Measurements from ENCODE around the gene ARHGAP10. TPM values are rescaled to one million over a fixed set of nuclear protein-coding genes. Genes with fewer than 3 reads are reported as not detected.
"Not testable (repeated sequence)": the region's sequence is repeated elsewhere in the genome, so short reads cannot be mapped to it uniquely, and the experiment has no call there.

ARHGAP10 gene
- total RNA-seq, 1 donor from 2014 or later: 15.5 TPM

DNA sequence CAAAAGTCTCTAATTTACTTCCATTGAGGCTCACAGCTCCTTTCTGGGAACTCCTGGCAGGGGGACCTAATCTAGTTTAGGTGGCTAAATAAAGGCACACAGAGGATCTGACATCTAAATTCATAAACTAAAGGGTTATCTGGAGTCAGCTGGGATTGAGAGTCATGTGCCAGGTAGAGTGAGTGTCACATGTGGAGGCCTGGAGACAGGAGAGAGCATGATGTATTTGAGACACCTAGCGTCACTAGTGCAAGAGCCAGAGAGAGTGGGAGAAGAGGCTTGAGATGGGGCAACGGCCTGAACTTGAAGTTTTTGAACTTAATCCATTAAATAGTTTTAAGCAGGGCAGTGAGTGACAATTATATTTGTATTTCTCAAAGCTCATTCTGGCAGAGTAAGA lies 152.6 kb downstream of the ARHGAP10 start:
- TF ChIP-seq, protein P1, sequence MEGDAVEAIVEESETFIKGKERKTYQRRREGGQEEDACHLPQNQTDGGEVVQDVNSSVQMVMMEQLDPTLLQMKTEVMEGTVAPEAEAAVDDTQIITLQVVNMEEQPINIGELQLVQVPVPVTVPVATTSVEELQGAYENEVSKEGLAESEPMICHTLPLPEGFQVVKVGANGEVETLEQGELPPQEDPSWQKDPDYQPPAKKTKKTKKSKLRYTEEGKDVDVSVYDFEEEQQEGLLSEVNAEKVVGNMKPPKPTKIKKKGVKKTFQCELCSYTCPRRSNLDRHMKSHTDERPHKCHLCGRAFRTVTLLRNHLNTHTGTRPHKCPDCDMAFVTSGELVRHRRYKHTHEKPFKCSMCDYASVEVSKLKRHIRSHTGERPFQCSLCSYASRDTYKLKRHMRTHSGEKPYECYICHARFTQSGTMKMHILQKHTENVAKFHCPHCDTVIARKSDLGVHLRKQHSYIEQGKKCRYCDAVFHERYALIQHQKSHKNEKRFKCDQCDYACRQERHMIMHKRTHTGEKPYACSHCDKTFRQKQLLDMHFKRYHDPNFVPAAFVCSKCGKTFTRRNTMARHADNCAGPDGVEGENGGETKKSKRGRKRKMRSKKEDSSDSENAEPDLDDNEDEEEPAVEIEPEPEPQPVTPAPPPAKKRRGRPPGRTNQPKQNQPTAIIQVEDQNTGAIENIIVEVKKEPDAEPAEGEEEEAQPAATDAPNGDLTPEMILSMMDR (IDR thresholded peaks at IDR 0.05; ENCODE audit: insufficient read depth, low read length, poor library complexity, severe bottlenecking): no peak

DNA sequence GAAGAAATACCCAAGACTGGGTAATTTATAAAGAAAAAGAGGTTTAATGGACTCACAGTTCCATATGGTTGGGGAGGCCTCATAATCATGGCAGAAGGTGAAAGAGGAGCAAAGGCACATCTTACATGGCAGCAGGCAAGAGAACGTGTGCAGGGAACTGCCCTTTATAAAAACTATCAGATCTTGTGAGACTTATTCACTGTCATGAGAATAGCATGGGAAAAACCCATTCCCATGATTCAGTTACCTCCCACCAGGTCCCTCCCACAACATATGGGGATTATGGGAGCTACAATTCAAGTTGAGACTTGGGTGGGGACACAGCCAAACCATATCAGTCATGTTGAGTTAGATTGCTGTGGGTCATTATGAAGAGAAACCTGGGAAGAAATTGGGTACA lies 153.3 kb downstream of the ARHGAP10 start:
- not testable (repeated sequence) for DNase-seq (ENCODE audit: low read depth)

More for the DNA sequence above, 152.6 kb downstream of the ARHGAP10 start:
- H3K4me3 ChIP-seq (ENCODE audit: low read depth, low read length): no peak overlapping the region
- no peaks in the 10 kb centered on the region for H3K27me3 ChIP-seq (ENCODE audit: control insufficient read depth, insufficient read depth, low read length)
- no peak for DNase-seq (ENCODE audit: low read depth)
- H3K36me3 ChIP-seq (ENCODE audit: control insufficient read depth, insufficient read depth, low read length): no peaks in the 10 kb centered on the region

DNA sequence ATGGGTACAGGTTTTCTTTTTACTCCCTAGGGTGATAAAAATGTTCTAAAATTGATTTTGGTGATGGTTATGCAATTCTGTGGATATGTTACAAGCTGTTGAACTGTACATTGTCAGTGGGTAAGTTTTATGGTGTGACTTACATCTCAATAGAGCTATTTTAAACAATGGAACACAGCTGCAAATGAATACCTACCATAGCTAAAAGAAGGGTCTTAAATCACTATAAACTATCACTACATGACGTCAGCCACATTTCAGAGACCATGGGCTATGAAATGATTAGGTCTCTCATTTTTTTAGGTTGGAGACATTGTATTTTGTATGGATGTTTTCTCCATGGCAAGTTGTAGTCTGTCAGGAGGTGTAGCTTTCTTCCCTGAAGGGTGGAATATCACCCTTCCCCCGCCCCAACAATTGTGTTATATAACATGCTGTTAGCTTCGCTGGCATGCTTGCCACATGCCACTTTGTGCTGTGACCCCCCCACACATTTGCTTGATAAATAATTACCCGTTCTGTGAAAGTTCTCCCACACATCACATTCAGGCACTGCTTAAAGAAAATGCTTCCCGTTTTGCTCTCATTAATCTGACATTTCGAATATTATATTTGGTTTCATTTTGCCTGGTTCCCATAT lies 159.7 kb downstream of the ARHGAP10 start:
- no peak overlapping the region for H3K4me3 ChIP-seq (ENCODE audit: low read depth, low read length)
- TF ChIP-seq, protein P1 (IDR thresholded peaks at IDR 0.05; ENCODE audit: insufficient read depth, low read length, poor library complexity, severe bottlenecking): no peak
- H3K27me3 ChIP-seq (ENCODE audit: control insufficient read depth, insufficient read depth, low read length): no peaks in the 10 kb centered on the region
- no peak for DNase-seq (ENCODE audit: low read depth)
- no peaks in the 10 kb centered on the region for H3K36me3 ChIP-seq (ENCODE audit: control insufficient read depth, insufficient read depth, low read length)

More for the DNA sequence above, 153.3 kb downstream of the ARHGAP10 start:
- H3K36me3 ChIP-seq (ENCODE audit: control insufficient read depth, insufficient read depth, low read length); H3K4me3 ChIP-seq (ENCODE audit: low read depth, low read length); H3K27me3 ChIP-seq (ENCODE audit: control insufficient read depth, insufficient read depth, low read length): not testable (repeated sequence)

DNA sequence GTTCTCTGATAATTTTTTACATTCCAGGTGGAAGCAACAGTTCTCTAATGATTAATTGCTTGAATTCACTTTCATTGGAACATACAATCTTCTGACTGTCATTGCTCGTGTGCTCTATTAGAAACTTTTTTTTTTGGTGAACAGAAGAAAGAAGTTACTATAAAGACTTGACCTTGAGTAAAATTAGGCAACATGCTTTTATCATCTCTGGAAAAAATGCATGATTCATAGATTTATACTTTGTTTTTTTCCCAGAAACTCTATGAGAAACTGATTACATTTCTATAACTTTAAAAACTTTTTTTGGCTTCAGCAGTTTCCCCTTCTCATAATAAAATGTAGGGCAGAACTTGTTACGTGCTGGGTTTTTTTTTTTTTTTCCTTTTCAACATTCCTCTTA lies 167.6 kb downstream of the ARHGAP10 start:
- no peak overlapping the region for H3K4me3 ChIP-seq (ENCODE audit: low read depth, low read length)
- TF ChIP-seq, protein P1 (IDR thresholded peaks at IDR 0.05; ENCODE audit: insufficient read depth, low read length, poor library complexity, severe bottlenecking): no peak
- DNase-seq (ENCODE audit: low read depth): no peak
- H3K27me3 ChIP-seq (ENCODE audit: control insufficient read depth, insufficient read depth, low read length): no peaks in the 10 kb centered on the region
- H3K36me3 ChIP-seq (ENCODE audit: control insufficient read depth, insufficient read depth, low read length): no peaks in the 10 kb centered on the region

DNA sequence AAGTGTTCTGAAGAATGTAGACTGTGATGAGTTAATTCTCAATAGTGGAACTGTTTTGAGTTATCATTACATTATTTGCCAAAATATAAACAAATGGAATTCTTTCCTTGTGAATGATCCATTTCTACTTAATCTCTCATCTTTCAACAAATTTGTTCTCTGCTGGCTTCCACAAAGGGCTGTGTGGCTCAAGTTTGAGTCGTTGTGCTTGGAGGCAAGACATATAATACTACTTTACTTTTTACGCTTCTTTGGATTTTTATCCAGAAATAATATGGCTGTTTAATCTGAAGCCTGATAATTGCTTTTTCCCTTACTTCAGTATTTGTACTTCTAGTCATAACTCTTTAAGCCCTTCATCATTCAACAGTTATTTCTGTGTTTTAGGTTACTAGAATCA lies 169.5 kb downstream of the ARHGAP10 start:
- Histone ChIP-seq H3K27me3 (ENCODE audit: control insufficient read depth, insufficient read depth, low read length) (no peaks in the 10 kb centered on the region), H3K4me3 (ENCODE audit: low read depth, low read length) (no peak overlapping the region), H3K36me3 (ENCODE audit: control insufficient read depth, insufficient read depth, low read length) (no peaks in the 10 kb centered on the region)
- TF ChIP-seq, protein P1 (IDR thresholded peaks at IDR 0.05; ENCODE audit: insufficient read depth, low read length, poor library complexity, severe bottlenecking): no peak
- DNase-seq (ENCODE audit: low read depth): no peak

DNA sequence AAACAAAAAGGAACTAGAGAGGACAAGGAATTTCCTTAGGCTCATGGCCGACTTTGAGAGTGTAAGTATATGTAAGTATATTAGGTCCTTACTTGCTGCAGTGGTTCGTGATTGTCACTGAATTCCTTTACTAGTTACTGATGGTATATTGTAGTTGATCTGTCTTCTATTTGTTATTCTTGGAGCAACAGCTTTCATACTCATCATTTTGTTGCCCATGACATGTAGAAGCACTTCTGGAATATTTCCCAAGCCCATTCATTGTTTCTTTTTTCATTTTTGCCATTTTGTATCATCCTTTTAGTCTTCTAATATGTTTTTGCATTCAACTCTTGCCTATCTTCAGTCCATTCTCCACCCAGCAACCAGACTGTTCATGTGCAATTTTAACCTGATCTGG lies 170.0 kb downstream of the ARHGAP10 start:
- no peaks in the 10 kb centered on the region for H3K27me3 ChIP-seq (ENCODE audit: control insufficient read depth, insufficient read depth, low read length)
- TF ChIP-seq, protein P1 (IDR thresholded peaks at IDR 0.05; ENCODE audit: insufficient read depth, low read length, poor library complexity, severe bottlenecking): no peak
- DNase-seq (ENCODE audit: low read depth): no peak
- H3K4me3 ChIP-seq (ENCODE audit: low read depth, low read length): no peak overlapping the region
- H3K36me3 ChIP-seq (ENCODE audit: control insufficient read depth, insufficient read depth, low read length): no peaks in the 10 kb centered on the region

All from kidney epithelial cell (primary cell).